Measurements from ENCODE around the gene HSD11B2.

HSD11B2 gene

DNA sequence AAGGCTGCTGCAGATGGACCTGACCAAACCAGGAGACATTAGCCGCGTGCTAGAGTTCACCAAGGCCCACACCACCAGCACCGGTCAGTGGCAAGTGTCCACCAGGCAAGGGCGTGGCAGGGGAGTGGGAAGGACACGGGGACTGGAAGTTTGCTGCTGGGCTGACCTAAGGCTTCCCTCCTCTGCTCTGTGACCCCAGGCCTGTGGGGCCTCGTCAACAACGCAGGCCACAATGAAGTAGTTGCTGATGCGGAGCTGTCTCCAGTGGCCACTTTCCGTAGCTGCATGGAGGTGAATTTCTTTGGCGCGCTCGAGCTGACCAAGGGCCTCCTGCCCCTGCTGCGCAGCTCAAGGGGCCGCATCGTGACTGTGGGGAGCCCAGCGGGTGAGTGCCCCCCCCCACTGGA is 4.8 kb downstream of the HSD11B2 start:
- DNase-seq = no peak

DNA sequence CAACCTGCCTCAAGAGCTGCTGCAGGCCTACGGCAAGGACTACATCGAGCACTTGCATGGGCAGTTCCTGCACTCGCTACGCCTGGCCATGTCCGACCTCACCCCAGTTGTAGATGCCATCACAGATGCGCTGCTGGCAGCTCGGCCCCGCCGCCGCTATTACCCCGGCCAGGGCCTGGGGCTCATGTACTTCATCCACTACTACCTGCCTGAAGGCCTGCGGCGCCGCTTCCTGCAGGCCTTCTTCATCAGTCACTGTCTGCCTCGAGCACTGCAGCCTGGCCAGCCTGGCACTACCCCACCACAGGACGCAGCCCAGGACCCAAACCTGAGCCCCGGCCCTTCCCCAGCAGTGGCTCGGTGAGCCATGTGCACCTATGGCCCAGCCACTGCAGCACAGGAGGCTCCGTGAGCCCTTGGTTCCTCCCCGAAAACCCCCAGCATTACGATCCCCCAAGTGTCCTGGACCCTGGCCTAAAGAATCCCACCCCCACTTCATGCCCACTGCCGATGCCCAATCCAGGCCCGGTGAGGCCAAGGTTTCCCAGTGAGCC is 5.8 kb downstream of the HSD11B2 start:
- DNase-seq = no peak

DNA sequence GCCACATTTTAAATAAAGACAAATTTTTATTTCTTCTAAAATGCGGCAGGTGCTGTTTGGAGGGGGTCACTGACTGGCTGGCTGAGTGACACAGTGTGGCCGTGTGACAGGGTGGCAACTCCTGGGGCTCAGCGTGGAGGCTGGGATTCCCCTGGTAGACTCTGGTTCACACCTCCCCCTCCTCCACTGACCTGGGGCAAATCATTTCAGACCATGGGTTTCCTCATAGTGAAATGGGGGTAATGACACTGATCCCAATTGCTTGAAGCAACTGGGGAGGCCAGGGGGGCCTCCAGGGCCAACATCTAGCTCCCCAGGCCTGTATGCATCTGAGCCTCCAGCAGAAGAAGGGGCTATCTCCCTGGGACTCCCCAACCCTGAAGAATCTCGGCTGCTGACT is 6.6 kb downstream of the HSD11B2 start:
- no peak for DNase-seq

DNA sequence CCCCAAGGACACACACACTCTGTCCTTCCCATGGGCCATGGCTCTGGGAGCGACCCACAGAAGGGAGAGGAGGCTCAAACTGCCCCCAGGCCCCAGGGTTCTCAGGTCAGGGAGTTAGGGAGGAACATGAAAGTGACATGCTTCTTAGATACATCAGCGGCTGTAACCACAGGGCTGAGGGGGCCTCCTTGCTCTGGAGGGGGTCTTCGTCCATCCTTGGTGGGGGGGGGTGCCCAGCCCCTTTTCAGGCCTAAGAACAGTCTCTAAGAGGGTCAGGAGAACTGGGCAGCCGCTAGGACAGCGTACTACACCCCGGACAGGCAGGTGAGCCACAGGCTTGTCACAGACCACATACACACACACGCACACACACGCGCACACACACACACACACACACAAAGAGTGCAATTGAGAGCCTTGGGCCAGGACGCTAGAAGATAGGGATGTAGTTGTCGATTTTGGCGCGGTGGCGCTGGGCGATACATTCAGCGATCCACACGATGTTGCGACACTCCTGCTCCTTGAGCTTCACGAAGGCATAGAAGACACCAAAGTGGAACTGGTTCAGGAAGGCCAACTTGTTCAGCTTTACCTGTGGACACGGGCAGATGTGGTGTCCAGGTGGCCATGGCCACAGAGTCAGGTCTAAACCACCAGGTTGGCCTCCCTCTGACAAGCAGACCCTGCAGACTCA is 7.3 kb downstream of the HSD11B2 start:
- DNase-seq = no peak

DNA sequence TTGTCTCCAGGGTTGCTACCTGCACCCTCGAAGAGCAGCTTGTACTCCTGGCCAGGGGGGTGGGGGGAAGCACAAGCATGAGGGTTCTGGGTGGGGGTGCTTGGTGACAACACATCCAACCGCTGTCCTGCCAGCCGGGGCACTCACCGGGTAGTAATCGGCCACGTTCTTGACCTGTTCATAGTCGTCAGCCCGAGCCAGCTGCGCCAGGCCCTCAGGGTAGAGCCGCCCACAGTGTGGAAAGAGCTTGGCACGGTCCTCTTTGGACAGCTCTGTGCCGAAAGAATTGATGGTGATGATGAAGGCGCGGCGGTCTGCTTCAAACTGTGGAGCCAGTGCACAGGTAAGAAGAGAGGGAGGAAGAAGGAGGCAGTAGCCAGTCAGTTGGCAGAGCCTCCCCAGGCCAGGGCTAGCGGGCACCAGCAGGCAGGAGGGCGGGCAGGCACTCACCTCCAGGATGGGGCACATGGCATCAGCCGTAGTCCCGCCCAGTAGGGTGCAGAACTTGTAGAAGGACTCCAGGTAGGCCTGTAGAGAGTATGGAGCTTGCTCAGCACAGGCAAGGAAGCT is 8.0 kb downstream of the HSD11B2 start:
- DNase-seq = no peak

DNA sequence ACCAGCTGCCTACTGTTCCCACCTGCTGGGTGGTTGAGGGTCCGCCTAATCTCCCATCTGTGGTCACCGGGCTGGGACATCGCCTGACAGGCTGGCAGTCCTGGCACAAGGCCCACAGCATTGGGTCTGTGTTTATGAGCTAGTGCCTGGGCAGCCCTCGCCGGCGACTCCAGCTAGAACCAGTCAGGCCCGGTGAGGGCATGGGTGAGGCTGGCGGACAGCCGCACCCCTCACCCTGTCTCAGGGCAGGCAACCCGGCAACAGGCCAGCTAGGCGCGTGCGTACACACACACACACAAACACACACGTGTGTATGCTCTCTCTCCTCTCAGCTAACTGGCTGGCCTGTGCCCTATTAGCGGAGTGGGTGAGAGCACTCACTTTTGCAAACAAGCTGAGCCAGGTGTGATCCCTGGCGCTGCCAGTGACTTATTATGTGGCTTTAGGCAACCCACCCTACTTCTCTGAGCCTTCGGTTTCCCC is 10.4 kb downstream of the HSD11B2 start:
- DNase-seq = peak in 1 of 2 experiments; percentile 13

DNA sequence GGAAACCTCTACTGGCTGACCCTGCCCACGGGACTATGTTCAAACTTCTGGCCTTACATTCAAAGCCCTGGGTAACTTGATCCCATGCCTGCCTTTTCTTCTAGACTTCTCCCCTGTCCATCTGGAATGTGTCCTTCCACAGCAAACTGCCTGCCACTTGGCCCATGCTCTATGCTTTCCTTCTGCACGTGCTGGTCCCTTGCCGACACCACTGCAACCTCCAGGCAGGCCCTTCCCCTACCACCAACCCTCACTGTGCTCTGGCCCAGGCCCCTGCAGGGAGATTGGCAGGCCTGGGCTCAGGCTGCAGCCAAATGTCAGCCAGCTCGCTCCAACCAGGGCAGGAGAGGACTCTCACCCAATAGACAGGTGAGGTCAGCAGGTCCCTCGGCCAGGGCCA is 11.0 kb downstream of the HSD11B2 start:
- no peak for DNase-seq

DNA sequence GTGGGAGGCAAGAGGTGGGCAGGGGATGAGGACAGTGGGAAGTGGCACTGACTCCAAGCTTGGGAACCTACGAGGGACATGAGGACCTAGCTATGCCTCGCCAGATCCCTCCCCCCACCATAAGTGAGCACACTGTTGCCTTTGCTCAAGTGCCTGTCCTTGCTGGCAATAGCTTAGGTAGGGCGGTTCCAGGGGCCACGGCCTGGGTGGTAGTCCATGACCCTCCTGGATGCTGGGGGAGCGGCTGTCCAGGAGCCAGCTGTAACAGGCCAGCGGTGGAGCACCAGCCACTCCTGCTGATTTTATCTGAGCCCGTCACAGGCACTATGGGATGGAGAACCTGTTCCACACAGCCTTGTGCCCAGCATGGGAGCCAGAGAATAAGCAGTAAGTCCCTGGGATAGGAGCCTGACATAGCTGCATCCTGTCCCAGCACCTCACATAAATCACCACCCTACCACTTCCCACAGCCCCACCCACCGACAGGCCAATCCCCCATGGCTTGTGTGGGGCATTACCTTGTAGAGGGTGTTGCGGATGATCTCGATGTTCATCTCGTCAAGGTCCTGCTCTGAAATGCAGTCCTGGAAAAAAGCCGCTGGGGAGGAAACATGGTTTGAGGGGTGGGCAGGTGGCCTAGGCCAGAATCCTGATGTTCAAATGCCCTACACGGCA is 11.8 kb downstream of the HSD11B2 start:
- DNase-seq = no peak

DNA sequence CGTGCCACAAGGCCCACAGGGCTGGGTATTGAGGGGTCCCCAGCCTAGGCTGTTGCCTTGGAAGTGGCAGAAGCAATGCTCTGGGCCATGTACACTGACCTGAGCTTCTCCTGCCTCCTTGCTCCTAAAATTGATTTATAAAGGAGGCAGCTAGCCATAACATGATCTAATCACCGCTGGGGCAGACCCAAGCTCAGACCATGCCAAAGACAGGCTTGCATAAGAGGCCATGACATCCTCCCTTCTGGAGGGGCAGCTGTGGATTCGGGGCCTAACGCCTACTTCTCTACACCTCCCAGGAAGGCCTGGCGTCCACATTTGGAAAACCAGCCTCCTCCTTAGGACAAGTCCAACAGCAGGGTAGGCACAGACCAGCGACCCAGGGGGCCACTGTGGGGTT is 12.3 kb downstream of the HSD11B2 start:
- no peak for DNase-seq

DNA sequence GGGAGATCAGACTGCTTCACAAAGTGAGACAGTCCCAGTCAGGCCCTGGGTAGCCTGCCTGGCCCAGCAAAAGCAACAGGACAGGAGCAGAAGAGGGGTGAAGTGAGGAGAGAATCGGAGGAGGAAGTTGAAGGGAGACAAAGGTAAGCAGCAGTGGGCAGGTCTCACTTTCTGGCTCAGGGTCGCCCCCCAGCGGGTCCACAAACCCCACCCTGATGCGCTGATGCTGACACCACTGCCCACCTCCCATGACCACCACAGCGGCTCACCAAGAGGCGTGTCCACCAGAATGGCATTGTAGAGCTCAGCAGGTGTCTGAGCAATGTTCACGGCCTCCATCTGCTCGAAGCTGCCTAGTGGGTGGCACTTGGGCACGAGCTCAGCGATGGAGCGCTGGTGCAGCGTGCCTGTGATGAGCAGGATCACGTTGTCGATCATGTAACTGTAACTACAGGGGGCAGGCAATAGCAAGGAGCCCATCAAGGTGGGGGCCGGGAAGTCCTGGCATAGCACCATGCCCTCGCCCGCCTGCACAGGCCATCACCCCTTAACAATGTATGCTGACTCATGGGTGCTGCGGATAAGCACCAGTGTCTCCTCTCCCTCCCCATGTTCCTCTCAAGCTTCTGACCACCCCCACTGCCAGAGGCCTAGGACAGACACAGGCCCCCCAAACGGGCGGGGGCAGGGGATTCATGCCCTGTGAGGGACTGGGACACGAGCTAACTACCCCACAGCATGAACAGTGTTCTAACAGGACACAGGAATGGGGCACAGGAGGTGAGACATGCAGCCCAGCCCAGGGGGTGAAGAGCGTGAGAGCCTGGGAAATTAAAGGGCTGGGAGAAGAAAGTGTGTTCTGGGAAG is 13.6 kb downstream of the HSD11B2 start:
- DNase-seq = no peak

DNA sequence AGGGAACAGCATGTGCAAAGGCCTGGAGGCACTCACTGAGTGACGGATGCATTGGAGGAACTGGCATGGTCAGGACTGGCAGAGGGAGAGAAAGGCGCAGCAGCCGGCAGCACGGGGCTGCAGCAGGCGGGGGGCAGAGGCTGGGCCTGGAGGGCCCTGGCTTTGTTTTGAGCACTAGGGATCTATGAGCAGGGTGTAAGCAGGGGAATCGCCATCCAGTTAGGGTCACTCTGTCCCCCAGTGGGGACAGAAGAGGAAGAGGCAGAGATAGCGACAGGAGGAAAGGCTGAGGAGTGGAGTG is 14.2 kb downstream of the HSD11B2 start:
- DNase-seq = no peak

DNA sequence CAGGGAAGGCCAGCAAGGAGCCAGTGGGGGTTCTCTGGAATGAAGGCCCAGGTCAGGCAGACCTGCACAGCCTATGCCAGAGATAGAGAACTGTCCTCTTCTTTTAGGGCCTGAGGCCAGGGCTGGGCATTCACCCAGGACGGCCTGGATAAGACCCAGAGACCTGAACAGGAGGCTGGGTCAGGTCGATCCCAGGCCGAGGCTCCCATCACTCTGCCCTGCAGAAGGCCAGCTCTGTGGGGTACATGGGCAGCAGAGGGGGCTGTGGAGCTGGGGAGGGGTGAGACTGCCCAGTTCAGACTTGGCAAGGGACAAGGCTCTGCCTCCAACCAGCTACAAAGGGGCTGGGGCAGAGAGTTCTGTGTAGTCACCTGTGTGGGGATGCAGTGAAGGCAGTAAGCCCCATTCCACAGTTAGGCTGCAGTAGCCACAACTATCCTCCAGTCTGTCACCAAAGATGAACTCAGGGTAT is 14.6 kb downstream of the HSD11B2 start:
- no peak for DNase-seq

DNA sequence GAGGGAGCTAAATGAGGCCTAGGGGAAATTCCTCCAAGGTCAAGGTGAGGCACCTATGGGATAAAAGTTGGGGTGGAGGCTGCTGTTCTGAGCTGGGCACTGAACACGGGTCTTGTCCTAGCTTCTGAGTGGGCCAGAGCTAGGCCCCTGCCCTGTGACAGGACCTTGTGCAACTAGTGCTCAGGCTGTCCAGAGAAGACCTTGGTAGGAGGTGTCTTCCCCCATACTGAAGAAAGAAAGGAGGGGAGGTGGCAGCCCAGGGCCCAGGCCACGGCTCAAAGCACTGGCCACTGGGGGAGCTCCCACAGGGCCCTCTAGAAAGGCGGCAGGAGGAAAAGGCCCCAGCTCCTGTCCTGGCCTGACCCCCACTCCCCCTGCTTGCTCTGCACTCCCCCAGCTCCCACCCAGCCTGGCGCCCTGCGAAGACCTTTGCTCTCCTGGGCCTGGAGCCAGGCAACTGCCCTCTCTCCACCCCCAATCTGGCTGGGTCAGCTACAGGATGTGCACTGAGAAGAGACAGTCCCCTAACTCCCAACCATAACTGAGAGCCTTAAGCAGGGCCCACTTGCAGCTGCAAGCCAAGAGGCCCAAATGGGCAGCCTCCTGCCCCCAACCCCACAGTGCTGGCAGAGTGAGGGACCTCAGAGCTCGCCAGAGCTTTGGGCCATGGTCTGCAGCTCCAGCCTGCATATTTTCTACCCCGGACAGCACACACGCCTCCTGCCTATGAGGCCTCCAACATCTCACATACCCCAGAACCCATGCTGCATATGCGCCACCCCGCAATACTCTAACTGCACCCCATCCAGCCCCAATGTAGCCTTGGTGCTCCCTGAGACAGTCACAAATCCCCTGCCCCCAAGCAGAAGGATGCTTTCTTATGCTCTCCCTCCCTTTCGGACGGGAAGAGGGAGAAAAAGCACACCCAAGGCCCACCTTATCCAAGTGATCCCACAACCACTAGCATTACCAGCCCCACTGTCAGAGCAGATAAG is 15.3 kb downstream of the HSD11B2 start:
- DNase-seq = no peak

DNA sequence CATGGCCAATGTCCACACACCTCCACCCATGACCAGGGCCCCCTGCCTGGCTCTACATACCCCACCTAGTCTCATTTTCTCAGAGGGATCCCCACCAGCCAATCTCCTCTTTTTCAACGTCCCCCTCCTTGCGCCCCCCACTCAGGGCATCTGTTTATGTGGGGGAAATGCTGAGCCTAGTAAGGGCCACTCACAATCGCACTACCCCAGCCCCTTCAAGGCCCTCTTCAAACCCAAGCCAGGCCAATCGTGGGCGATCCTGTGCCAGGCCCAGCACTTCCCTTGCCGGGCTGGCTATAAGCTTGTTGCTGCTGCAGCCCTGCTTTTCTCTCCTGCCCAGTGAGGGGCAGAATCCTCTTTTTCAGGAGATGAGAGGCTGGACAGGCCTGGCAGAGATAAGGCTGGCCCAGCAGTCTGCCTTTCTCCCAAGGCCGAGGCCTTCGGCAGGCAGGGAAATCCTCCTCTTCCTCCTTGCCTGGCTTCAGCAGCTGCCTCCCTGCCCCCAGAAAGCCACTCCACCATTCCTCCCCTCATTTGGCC is 16.1 kb downstream of the HSD11B2 start:
- DNase-seq = no peak

DNA sequence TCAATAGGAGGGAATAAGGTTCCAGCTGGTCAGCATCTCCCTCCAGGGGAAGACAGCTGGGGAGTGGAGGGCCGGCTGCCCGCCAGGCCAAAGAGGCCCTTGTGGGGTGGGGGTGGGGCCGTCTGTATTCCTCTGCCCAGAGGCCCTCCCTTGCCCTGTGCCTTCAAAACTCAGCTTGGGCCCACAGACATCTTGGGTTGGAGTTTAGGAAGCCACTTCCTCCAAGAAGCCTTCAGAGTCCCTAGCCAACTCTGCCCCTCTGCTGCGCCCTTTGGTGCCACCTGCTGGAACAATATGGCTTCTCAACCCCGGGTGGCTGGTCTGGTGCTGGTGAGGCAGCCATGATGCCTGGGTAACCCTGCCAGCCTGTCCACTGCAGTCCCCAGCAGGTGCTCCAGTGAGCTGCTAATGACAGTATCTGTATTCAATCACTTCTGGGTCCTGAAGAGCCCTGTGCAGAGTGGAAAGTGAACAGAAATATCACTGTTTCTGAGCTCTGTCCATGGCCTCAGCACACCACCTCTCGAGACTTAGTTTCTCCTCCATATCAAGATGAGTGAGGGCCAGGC is 16.7 kb downstream of the HSD11B2 start:
- no peak for DNase-seq

DNA sequence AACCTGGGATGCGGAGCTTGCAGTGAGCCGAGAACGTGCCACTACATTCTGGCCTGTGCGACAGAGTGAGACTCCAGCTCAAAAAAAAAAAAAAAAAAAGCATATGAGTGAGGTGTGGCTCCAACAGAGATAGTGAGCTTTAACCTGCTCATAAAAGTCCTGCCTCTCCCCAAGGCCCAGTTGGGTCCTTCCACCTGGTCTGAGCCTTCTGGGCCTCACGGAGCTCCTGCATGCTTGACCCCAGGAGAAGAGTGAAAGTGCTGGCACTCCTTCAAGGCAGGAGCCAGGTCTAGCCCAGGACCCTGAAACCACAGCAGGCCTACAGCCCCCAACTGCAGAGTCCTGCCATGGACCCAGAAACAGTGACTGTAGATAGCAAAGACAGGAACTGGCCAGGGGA is 17.7 kb downstream of the HSD11B2 start:
- DNase-seq = no peak

DNA sequence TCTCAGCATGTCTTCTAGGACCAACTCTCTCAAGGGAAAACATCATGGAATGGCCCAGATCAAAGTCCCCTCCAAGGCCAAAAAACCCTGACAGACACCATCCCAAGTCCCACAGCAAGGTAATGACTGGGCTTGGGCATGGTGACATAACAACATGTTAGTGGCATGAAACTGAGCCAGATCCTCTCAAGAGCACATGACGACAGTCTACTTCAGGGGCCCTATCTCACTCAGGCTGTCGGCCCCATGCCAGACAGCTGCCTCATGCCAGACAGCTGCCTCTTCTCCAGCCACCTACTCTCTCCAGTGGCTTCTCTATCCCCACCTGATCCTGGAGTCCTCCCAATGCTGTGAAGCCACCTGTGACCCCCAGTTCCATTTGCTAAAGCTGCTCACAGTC is 18.4 kb downstream of the HSD11B2 start:
- DNase-seq = no peak

DNA sequence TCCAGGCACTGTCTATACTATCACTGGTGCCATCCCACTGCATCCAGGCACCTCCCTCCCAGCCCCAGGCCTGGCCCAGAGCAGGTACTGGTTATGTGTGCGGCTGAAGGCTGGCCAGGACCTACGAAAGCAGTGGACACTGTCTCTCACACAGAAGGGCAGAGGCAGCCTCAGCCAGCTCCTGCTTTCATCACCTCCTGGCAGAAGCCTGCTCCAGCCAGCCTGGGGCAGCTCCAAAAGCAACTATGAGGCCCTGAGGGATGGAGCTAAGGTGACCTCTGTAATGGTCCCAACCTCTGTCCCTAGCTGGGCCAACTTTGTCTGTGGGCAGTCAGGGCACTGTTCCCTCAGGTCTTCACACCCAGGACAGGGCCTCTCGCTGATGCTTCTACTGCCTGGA is 18.8 kb downstream of the HSD11B2 start:
- DNase-seq = no peak

DNA sequence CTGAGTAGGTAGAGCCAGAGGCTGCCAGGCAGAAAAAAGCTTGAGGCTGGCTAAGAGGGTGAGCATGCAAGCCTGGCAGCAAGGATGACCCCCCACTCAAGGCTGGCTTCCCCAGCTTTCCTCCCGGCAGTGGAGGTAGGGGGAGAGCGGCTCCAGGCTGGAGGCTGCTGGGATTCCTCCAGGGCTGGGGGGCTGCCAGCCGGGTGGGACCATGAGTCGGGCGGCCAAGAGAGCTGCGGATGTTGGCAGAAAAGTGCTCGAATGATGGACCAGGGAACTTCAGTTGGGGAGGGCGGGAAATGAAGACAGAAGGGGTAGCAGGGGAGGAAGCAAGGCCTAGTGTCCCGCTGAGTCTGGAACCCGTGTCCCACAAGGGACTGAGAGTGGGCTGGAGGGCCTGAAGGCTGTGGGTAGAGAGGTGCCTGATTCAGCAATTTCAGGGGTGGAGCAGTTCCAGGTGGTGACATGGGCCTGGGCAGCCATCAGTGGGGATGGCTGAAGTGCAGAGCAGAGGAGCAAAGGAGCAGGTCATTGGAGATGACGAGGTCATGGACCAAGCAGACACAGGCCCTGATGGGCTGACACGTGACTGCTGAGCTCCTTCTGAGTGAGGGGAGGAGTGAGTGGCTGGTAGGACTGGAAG is 20.3 kb downstream of the HSD11B2 start:
- DNase-seq = no peak

DNA sequence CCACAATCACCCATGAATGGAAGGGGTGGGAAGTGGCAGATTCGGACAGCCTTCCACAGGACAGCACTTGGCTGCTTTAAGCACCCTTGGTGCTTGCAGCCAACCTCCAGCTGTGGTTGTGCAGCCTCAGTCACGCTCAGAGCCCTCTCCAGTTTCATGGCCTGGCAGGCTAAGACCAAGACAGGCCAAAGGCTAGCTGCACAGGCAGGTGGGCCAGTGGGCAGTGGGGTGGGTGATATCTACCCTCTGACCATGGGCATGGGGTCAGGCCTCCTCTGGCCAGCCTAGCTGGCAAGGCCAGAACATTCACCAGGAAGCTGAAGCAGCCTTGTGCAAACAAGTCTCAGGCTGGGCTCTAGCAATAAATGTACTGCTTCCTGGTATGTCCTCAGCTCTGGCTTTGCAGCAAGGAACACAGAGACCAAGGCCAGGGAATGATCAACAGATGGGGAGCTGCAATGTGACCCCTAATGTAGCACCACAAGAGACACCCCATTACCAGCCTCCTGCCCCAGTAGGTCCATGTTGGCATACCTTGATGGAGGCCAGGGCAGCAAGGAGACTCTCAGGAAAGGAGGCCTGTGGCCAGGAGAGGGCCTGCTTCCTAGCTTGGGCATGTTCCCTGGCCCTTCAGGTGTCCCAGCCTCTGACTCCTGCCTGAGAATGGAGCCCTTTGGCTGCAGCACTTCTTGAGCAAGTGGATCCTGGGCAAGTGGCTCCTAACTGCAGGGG is 20.9 kb downstream of the HSD11B2 start:
- no peak for DNase-seq
